KMS-11 (cell line): Measurements from ENCODE around the gene TPPP2.
A peak's percentile ranks its signal among the peaks of the same experiment; 100 is the strongest.

Experiments
- H2AFZ ChIP-seq: fragments of 200-600 bp; sonication (generic); 2 replicates; pipeline ENCODE4 v1.6.1; 2016; ENCODE audit warnings: antibody characterized with exemption, mixed run types, low read depth
- H3K27ac ChIP-seq: fragments of 200-600 bp; sonication (generic); 2 replicates; pipeline ENCODE4 v1.6.1; 2016; ENCODE audit warnings: mild to moderate bottlenecking, mixed run types
- H3K27me3 ChIP-seq: fragments of 200-600 bp; sonication (generic); 2 replicates; pipeline ENCODE4 v1.6.1; 2017; ENCODE audit warnings: mild to moderate bottlenecking, low read depth, mixed run types, moderate library complexity; ENCODE audit not compliant: insufficient read depth
- H3K36me3 ChIP-seq: fragments of 200-600 bp; sonication (generic); 2 replicates; pipeline ENCODE4 v1.6.1; 2017; ENCODE audit warnings: mild to moderate bottlenecking, mixed run types; ENCODE audit not compliant: insufficient read depth
- H3K4me1 ChIP-seq: fragments of 200-600 bp; sonication (generic); 2 replicates; pipeline ENCODE4 v1.6.1; 2016; ENCODE audit warnings: mild to moderate bottlenecking, low read depth, mixed run types; ENCODE audit not compliant: poor library complexity, severe bottlenecking
- H3K4me2 ChIP-seq: fragments of 200-600 bp; sonication (generic); 2 replicates; pipeline ENCODE4 v1.7.0; 2016; ENCODE audit warnings: mild to moderate bottlenecking, mixed run types
- H3K4me3 ChIP-seq: fragments of 200-600 bp; sonication (generic); IDR thresholded peaks from 2 replicates; pipeline ENCODE4 v1.6.1; 2017; ENCODE audit warnings: low read depth, low read length, mixed read lengths; ENCODE audit not compliant: insufficient read depth
- H3K79me2 ChIP-seq: fragments of 200-600 bp; sonication (generic); 2 replicates; pipeline ENCODE4 v1.6.1; 2016; ENCODE audit warnings: low read depth, mixed run types; ENCODE audit not compliant: insufficient read depth
- H3K9ac ChIP-seq: fragments of 200-600 bp; sonication (generic); 2 replicates; pipeline ENCODE4 v1.6.1; 2016; ENCODE audit warnings: mild to moderate bottlenecking, mixed run types
- H4K20me1 ChIP-seq: fragments of 200-600 bp; sonication (generic); 2 replicates; pipeline ENCODE4 v1.6.1; 2016; ENCODE audit warnings: mild to moderate bottlenecking, mixed run types; ENCODE audit not compliant: insufficient read depth
- CTCF ChIP-seq: fragments of 200-600 bp; sonication (generic); conservative IDR thresholded peaks from 2 replicates; pipeline ENCODE4 v1.6.1; 2017; ENCODE audit warnings: low read depth, mild to moderate bottlenecking, antibody characterized with exemption, low read length, moderate library complexity, mixed read lengths

Gene TPPP2

DNA sequence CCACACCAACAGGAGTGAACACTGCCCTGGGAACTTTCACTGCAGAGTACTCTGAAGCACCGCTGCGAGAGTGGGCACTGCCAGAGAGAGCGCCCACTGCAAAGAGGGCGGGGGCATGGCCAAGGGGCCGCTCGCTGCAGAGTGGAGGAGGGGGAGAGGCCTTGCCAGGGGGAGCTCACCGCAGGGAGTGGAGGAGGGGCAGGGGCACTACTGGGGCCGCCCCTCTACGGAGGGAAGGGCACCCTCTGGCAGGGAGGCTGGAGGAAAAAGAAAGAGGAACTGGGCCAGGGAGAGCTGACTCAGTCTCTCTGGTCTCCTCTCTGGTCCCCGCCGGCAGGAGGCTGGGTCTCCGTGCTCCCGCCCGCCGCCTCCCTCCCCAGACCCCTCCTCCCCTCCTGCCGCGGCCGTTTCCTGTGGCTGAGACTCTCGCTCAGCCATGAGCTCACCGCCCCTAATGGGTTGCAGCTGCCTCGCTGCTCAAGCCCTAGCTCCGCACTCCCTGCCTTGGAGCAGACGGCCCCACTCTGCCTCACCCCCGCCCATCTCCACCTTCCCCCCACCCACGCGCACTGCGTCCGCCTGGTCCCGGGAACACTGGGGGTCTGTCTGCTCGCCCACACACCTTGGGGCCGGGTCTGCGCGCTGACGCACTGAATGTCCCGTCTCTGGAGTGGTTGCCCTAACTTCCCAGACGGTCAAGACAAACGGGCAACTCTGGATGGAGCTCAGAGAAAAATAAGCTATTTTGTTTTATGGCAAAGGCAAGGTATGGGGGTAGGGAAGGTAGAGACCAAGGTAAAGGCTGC is 41.4 kb downstream of the TPPP2 start:
- TF ChIP-seq CTCF, result no peak
- H3K4me1 ChIP-seq, result peaks cover 13% of the 10 kb centered on the region
- H3K79me2 ChIP-seq, result no peaks in the 10 kb centered on the region
- peak overlapping the region; percentile 75 for H2AFZ ChIP-seq
- peak overlapping the region; percentile 46 for H3K27ac ChIP-seq
- H3K4me2 ChIP-seq, result peak overlapping the region; percentile 86
- H3K4me3 ChIP-seq, result no peak overlapping the region
- H3K27me3 ChIP-seq, result no peaks in the 10 kb centered on the region
- no peaks in the 10 kb centered on the region for H4K20me1 ChIP-seq
- H3K36me3 ChIP-seq, result no peaks in the 10 kb centered on the region
- H3K9ac ChIP-seq, result peak overlapping the region; percentile 50; the same call in 1 of the 2 replicates

GRCh38 chr14:21072031-21072473 is 42.0 kb downstream of the TPPP2 start:
- Histone ChIP-seq H3K27ac (peak overlapping the region; percentile 46; the same call in 1 of the 2 replicates), H3K79me2 (no peaks in the 10 kb centered on the region), H3K4me2 (peak overlapping the region; percentile 69; the same call in 1 of the 2 replicates), H3K4me1 (peaks cover 8% of the 10 kb centered on the region), H4K20me1 (no peaks in the 10 kb centered on the region), H3K36me3 (no peaks in the 10 kb centered on the region), H3K9ac (peak overlapping the region; percentile 50; the same call in 1 of the 2 replicates), H3K4me3 (no peak overlapping the region), H2AFZ (peak overlapping the region; percentile 75), H3K27me3 (no peaks in the 10 kb centered on the region)
- no peak for TF ChIP-seq CTCF

DNA sequence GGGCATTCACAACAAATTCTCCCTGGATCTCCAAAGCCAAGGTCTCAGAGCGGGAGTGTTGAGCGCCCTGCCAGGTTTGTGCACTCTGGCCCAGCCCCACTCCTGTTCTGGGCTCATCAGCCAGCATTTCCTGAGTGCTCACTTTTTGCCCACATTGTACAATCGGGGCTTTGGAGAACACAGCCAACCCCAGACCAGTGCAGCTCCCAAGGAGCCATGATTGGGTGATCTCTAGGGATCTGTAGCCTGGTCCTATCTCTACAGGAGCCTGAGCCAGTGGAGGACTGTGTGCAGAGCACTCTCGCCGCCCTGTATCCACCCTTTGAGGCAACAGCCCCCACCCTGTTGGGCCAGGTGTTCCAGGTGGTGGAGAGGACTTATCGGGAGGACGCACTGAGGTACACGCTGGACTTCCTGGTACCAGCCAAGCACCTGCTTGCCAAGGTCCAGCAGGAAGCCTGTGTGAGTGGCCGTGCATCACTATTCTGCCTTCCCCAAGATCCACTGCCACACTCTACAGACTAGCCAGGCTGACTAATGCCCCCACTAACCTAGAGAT is 42.8 kb downstream of the TPPP2 start:
- Histone ChIP-seq H3K4me2 (no peak overlapping the region), H3K4me1 (peaks cover 8% of the 10 kb centered on the region), H4K20me1 (no peaks in the 10 kb centered on the region), H3K36me3 (no peaks in the 10 kb centered on the region), H2AFZ (no peak overlapping the region), H3K79me2 (no peaks in the 10 kb centered on the region), H3K9ac (no peak overlapping the region), H3K4me3 (no peak overlapping the region), H3K27me3 (no peaks in the 10 kb centered on the region), H3K27ac (no peak overlapping the region)
- no peak for TF ChIP-seq CTCF

DNA sequence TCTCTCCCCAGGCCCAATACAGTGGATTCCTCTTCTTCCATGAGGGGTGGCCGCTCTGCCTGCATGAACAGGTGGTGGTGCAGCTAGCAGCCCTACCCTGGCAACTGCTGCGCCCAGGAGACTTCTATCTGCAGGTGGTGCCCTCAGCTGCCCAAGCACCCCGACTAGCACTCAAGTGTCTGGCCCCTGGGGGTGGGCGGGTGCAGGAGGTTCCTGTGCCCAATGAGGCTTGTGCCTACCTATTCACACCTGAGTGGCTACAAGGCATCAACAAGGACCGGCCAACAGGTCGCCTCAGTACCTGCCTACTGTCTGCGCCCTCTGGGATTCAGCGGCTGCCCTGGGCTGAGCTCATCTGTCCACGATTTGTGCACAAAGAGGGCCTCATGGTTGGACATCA is 43.9 kb downstream of the TPPP2 start:
- Histone ChIP-seq H3K9ac (no peak overlapping the region), H3K27me3 (no peaks in the 10 kb centered on the region), H3K4me1 (peaks cover 8% of the 10 kb centered on the region), H3K27ac (no peak overlapping the region), H4K20me1 (no peaks in the 10 kb centered on the region), H2AFZ (no peak overlapping the region), H3K79me2 (no peaks in the 10 kb centered on the region), H3K36me3 (no peaks in the 10 kb centered on the region), H3K4me3 (no peak overlapping the region), H3K4me2 (no peak overlapping the region)
- TF ChIP-seq CTCF, result no peak
